CD4-positive, alpha-beta T cell (primary cell): ENCODE data around the gene ABCC5. TPM values are rescaled to one million over a fixed set of nuclear protein-coding genes. Genes with fewer than 3 reads are reported as not detected.

Source experiments
- ATAC-seq: fragments of 200-7000 bp; cut with Tn5 transposase; one replicate; pipeline ENCODE4 v1.10.0; 2022; ENCODE audit warnings: mild to moderate bottlenecking; ENCODE audit not compliant: poor library complexity
- CTCF ChIA-PET: fragments of 350-600 bp; sonication (Branson Sonifier 250); formaldehyde crosslinking; loops from one replicate; lab custom pipeline; 2021; ENCODE audit warnings: antibody characterized with exemption, inconsistent platforms; lab: Charles Lee
- POLR2A ChIA-PET: fragments of 350-600 bp; sonication (Branson Sonifier 250); formaldehyde crosslinking; loops from one replicate; lab custom pipeline; 2021; ENCODE audit warnings: antibody characterized with exemption, inconsistent platforms; lab: Charles Lee
- DNase-seq, 14 experiments: peaks; one replicate each; pipeline ENCODE4 v3.0.0-alpha.2; 2013 to 2020; ENCODE audit warnings: mixed read lengths in 2 of 14
- H3K27ac ChIP-seq, 2 donors: one replicate each; pipeline versions ENCODE4 v1.5.1 to v1.7.0; 2013; ENCODE audit warnings: low read length in 2 of 2, low read depth in 1 of 2, mild to moderate bottlenecking in 1 of 2
- H3K27me3 ChIP-seq, 2 experiments: 1 replicate in 1 of 2; 2 replicates in 1 of 2; pipeline versions ENCODE4 v1.6.1 to v1.7.0; 2013; ENCODE audit warnings: low read length in 2 of 2, control low read depth in 1 of 2, mild to moderate bottlenecking in 1 of 2, moderate library complexity in 1 of 2; ENCODE audit not compliant: insufficient read depth in 2 of 2, control insufficient read depth in 1 of 2
- H3K36me3 ChIP-seq: one replicate; pipeline ENCODE4 v1.6.1; 2013; ENCODE audit warnings: low read length, control low read depth; ENCODE audit not compliant: insufficient read depth
- H3K4me1 ChIP-seq: one replicate; pipeline ENCODE4 v1.6.1; 2013; ENCODE audit warnings: low read length, control low read depth; ENCODE audit not compliant: insufficient read depth
- H3K4me3 ChIP-seq: one replicate; pipeline ENCODE4 v1.5.1; 2013; ENCODE audit warnings: mild to moderate bottlenecking, low read length, moderate library complexity
- H3K9me3 ChIP-seq, 2 experiments: 1 replicate in 1 of 2; 2 replicates in 1 of 2; pipeline versions ENCODE4 v1.6.1 to v1.7.0; 2013; ENCODE audit warnings: low read length in 2 of 2, mild to moderate bottlenecking in 2 of 2, control low read depth in 1 of 2, moderate library complexity in 1 of 2; ENCODE audit not compliant: control insufficient read depth in 1 of 2, insufficient read depth in 1 of 2
- H3K27ac Mint-ChIP-seq: one replicate; pipeline ENCODE4 v1.8.0; 2020; ENCODE audit warnings: mixed read lengths
- H3K27me3 Mint-ChIP-seq: one replicate; pipeline ENCODE4 v1.8.0; 2021; ENCODE audit warnings: mixed read lengths
- H3K36me3 Mint-ChIP-seq: one replicate; pipeline ENCODE4 v1.8.0; 2021; ENCODE audit warnings: low read depth, mixed read lengths
- H3K4me1 Mint-ChIP-seq: one replicate; pipeline ENCODE4 v1.8.0; 2021; ENCODE audit warnings: low read depth, mixed read lengths
- H3K4me3 Mint-ChIP-seq: one replicate; pipeline ENCODE4 v1.8.0; 2020; ENCODE audit warnings: mild to moderate bottlenecking, mixed read lengths
- H3K9me3 Mint-ChIP-seq: one replicate; pipeline ENCODE4 v1.8.0; 2020; ENCODE audit warnings: mixed read lengths
- CTCF ChIP-seq: fragments of 200-600 bp; IDR thresholded peaks from one replicate; pipeline ENCODE4 v1.8.0; 2022; ENCODE audit warnings: antibody characterized with exemption, mild to moderate bottlenecking
- intact Hi-C, 2 experiments: fragments of 100-400 bp; cut with DNase I in 1 of 2; cut with micrococcal nuclease in 1 of 2; formaldehyde crosslinking; loops; one replicate each; pipeline versions ENCODE4 v1.15.1 to v1.9.0; 2023 to 2025; cut with DNase I, micrococcal nuclease
- total RNA-seq, 174 experiments: library from RNA in 2 of 174; stranded (reverse) in 2 of 174; gene quantifications; one replicate each; pipeline ENCODE4 v1.2.3 and lab custom pipeline; 2021 to 2026

ABCC5 gene
- total RNA-seq, 2 experiments from 2014 or later: 10.8 to 11.4 TPM

GRCh38 chr3:184050217-184050847 lies 32.6 kb upstream of the ABCC5 start:
- H3K27ac ChIP-seq: no peak overlapping the region
- Mint-ChIP-seq H3K4me3 (no peak overlapping the region), H3K36me3 (no peaks in the 10 kb centered on the region), H3K27ac (no peak overlapping the region), H3K9me3 (no peaks in the 10 kb centered on the region), H3K4me1 (no peaks in the 10 kb centered on the region), H3K27me3 (peaks cover 20% of the 10 kb centered on the region)
- no peaks in the 10 kb centered on the region for H3K4me1 ChIP-seq
- ChIA-PET CTCF (no interaction called here), POLR2A (no interaction called here)
- H3K36me3 ChIP-seq: no peaks in the 10 kb centered on the region
- no peak overlapping the region for H3K4me3 ChIP-seq
- intact Hi-C loops: no loop called here
- no peak for DNase-seq
- no peaks in the 10 kb centered on the region for H3K27me3 ChIP-seq
- no peaks in the 10 kb centered on the region for H3K9me3 ChIP-seq
- TF ChIP-seq CTCF: no peak
- no peak for ATAC-seq

- ATAC-seq (no peak), DNase-seq (no peak)
- intact Hi-C loops: no loop called here
- Histone ChIP-seq H3K4me3 (no peak overlapping the region), H3K9me3 (no peaks in the 10 kb centered on the region), H3K36me3 (no peaks in the 10 kb centered on the region), H3K27ac (no peak overlapping the region), H3K27me3 (no peaks in the 10 kb centered on the region), H3K4me1 (no peaks in the 10 kb centered on the region)
- H3K4me3 Mint-ChIP-seq: no peak overlapping the region
- CTCF ChIA-PET: no interaction called here
- no peaks in the 10 kb centered on the region for H3K9me3 Mint-ChIP-seq
- no peak overlapping the region for H3K27ac Mint-ChIP-seq
- peaks cover 4% of the 10 kb centered on the region for H3K27me3 Mint-ChIP-seq
- no peaks in the 10 kb centered on the region for H3K36me3 Mint-ChIP-seq
- TF ChIP-seq CTCF: no peak
- POLR2A ChIA-PET: no interaction called here
- H3K4me1 Mint-ChIP-seq: no peaks in the 10 kb centered on the region
Measured at GRCh38 chr3:184045995-184046394, 28.3 kb upstream of the ABCC5 start.

- ChIA-PET CTCF (no interaction called here), POLR2A (no interaction called here)
- intact Hi-C loops: no loop called here
- H3K4me1 Mint-ChIP-seq: no peaks in the 10 kb centered on the region
- H3K27me3 Mint-ChIP-seq: peaks cover 4% of the 10 kb centered on the region
- no peaks in the 10 kb centered on the region for H3K36me3 Mint-ChIP-seq
- H3K27ac ChIP-seq: no peak overlapping the region
- H3K4me3 ChIP-seq: no peak overlapping the region
- H3K27ac Mint-ChIP-seq: no peak overlapping the region
- no peak for ATAC-seq
- TF ChIP-seq CTCF: no peak
- H3K36me3 ChIP-seq: no peaks in the 10 kb centered on the region
- H3K4me3 Mint-ChIP-seq: no peak overlapping the region
- DNase-seq: no peak
- H3K9me3 ChIP-seq: no peaks in the 10 kb centered on the region
- no peaks in the 10 kb centered on the region for H3K9me3 Mint-ChIP-seq
- no peaks in the 10 kb centered on the region for H3K4me1 ChIP-seq
- no peaks in the 10 kb centered on the region for H3K27me3 ChIP-seq
Measured at GRCh38 chr3:184042617-184043016, 24.9 kb upstream of the ABCC5 start.
